ENCODE data around the gene ANKLE2. TPM values are rescaled to one million over a fixed set of nuclear protein-coding genes. Genes with fewer than 3 reads are reported as not detected.
A peak's percentile ranks its signal among the peaks of the same experiment; 100 is the strongest.

Gene ANKLE2
- total and polyA plus RNA-seq, 2 of the 13 experiments (the other 11 are each of a cell fraction or from before 2014, with no cell fraction given): 35.3 to 37.1 TPM

DNA sequence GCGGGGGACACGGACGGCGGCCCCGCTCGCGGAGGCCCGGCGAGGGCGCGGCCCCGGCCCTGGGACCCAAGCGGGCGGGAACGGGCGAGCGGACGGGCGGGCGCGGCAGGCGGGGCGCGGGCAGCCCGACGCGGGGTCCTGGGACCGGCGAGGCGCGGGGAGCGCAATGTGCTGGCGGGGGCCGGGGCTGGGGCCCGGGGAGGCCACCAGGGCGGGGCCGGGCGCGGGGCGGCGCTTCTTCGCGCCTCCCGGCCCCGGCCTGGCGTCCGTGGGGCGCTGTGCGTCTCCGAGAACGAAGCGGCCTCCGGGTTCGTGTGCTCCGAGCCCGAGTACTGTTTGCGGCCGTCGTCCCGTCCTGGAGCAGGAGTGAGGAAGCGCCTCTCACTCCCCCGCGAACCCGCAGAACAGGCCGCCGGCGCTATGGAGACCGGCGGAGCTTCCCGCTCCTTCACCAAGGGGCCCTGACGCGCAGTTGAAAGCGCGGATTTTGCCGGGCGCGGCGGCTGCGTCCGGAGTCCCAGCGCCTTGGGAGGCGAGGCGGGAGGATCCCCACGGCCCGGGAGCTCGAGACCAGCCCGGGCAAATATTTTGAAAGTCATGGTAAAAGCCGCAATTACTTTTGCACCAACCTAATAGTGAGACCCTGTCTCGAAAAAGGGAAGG, 420 bp upstream of the ANKLE2 start (continued):
- TF ChIP-seq, protein P1, sequence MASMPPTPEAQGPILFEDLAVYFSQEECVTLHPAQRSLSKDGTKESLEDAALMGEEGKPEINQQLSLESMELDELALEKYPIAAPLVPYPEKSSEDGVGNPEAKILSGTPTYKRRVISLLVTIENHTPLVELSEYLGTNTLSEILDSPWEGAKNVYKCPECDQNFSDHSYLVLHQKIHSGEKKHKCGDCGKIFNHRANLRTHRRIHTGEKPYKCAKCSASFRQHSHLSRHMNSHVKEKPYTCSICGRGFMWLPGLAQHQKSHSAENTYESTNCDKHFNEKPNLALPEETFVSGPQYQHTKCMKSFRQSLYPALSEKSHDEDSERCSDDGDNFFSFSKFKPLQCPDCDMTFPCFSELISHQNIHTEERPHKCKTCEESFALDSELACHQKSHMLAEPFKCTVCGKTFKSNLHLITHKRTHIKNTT (CRISPR knock-in tag; IDR thresholded peaks at IDR 0.05): no peak
- peak; percentile 78; the same call in 1 of the 2 replicates for TF ChIP-seq FOXC1 (CRISPR knock-in tag; IDR thresholded peaks at IDR 0.05; ENCODE audit: borderline replicate concordance)
- TF ChIP-seq SMYD3 (CRISPR knock-in tag; IDR thresholded peaks at IDR 0.05): no peak
- TF ChIP-seq, protein P2, sequence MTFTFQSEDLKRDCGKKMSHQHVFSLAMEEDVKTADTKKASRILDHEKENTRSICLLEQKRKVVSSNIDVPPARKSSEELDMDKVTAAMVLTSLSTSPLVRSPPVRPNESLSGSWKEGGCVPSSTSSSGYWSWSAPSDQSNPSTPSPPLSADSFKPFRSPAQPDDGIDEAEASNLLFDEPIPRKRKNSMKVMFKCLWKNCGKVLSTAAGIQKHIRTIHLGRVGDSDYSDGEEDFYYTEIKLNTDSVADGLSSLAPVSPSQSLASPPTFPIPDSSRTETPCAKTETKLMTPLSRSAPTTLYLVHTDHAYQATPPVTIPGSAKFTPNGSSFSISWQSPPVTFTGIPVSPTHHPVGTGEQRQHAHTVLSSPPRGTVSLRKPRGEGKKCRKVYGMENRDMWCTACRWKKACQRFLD (CRISPR knock-in tag; IDR thresholded peaks at IDR 0.05; ENCODE audit: borderline replicate concordance): no peak
- TF ChIP-seq, protein P3, sequence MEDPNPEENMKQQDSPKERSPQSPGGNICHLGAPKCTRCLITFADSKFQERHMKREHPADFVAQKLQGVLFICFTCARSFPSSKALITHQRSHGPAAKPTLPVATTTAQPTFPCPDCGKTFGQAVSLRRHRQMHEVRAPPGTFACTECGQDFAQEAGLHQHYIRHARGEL (CRISPR knock-in tag; IDR thresholded peaks at IDR 0.05): no peak
- TF ChIP-seq ZNF615 (CRISPR knock-in tag; IDR thresholded peaks at IDR 0.05; ENCODE audit: borderline replicate concordance): no peak
- TF ChIP-seq JUND (CRISPR knock-in tag; IDR thresholded peaks at IDR 0.05): peak; percentile 49; the same call in 1 of the 2 replicates
- TF ChIP-seq HDAC2 (CRISPR knock-in tag; IDR thresholded peaks at IDR 0.05): no peak
- no peak for TF ChIP-seq SMARCC2 (IDR thresholded peaks at IDR 0.05)
- TF ChIP-seq KLF15 (CRISPR knock-in tag; IDR thresholded peaks at IDR 0.05; ENCODE audit: borderline replicate concordance): 0 out of 2 replicates have a peak, but pooled peaks have one; percentile 47
- TF ChIP-seq ZNF350 (CRISPR knock-in tag; IDR thresholded peaks at IDR 0.05; ENCODE audit: borderline replicate concordance, low read depth): peak; percentile 83
- TF ChIP-seq ERF (CRISPR knock-in tag; IDR thresholded peaks at IDR 0.05): peak; percentile 72
- no peak for TF ChIP-seq ZNF713 (CRISPR knock-in tag; IDR thresholded peaks at IDR 0.05)
- 0 out of 2 replicates have a peak, but pooled peaks have one; percentile 27 for TF ChIP-seq THAP11 (CRISPR knock-in tag; IDR thresholded peaks at IDR 0.05)
- TF ChIP-seq, protein P4, sequence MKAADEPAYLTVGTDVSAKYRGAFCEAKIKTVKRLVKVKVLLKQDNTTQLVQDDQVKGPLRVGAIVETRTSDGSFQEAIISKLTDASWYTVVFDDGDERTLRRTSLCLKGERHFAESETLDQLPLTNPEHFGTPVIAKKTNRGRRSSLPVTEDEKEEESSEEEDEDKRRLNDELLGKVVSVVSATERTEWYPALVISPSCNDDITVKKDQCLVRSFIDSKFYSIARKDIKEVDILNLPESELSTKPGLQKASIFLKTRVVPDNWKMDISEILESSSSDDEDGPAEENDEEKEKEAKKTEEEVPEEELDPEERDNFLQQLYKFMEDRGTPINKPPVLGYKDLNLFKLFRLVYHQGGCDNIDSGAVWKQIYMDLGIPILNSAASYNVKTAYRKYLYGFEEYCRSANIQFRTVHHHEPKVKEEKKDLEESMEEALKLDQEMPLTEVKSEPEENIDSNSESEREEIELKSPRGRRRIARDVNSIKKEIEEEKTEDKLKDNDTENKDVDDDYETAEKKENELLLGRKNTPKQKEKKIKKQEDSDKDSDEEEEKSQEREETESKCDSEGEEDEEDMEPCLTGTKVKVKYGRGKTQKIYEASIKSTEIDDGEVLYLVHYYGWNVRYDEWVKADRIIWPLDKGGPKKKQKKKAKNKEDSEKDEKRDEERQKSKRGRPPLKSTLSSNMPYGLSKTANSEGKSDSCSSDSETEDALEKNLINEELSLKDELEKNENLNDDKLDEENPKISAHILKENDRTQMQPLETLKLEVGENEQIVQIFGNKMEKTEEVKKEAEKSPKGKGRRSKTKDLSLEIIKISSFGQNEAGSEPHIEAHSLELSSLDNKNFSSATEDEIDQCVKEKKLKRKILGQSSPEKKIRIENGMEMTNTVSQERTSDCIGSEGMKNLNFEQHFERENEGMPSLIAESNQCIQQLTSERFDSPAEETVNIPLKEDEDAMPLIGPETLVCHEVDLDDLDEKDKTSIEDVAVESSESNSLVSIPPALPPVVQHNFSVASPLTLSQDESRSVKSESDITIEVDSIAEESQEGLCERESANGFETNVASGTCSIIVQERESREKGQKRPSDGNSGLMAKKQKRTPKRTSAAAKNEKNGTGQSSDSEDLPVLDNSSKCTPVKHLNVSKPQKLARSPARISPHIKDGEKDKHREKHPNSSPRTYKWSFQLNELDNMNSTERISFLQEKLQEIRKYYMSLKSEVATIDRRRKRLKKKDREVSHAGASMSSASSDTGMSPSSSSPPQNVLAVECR (CRISPR knock-in tag; IDR thresholded peaks at IDR 0.05; ENCODE audit: borderline replicate concordance): peak; percentile 83
- TF ChIP-seq, protein P5, sequence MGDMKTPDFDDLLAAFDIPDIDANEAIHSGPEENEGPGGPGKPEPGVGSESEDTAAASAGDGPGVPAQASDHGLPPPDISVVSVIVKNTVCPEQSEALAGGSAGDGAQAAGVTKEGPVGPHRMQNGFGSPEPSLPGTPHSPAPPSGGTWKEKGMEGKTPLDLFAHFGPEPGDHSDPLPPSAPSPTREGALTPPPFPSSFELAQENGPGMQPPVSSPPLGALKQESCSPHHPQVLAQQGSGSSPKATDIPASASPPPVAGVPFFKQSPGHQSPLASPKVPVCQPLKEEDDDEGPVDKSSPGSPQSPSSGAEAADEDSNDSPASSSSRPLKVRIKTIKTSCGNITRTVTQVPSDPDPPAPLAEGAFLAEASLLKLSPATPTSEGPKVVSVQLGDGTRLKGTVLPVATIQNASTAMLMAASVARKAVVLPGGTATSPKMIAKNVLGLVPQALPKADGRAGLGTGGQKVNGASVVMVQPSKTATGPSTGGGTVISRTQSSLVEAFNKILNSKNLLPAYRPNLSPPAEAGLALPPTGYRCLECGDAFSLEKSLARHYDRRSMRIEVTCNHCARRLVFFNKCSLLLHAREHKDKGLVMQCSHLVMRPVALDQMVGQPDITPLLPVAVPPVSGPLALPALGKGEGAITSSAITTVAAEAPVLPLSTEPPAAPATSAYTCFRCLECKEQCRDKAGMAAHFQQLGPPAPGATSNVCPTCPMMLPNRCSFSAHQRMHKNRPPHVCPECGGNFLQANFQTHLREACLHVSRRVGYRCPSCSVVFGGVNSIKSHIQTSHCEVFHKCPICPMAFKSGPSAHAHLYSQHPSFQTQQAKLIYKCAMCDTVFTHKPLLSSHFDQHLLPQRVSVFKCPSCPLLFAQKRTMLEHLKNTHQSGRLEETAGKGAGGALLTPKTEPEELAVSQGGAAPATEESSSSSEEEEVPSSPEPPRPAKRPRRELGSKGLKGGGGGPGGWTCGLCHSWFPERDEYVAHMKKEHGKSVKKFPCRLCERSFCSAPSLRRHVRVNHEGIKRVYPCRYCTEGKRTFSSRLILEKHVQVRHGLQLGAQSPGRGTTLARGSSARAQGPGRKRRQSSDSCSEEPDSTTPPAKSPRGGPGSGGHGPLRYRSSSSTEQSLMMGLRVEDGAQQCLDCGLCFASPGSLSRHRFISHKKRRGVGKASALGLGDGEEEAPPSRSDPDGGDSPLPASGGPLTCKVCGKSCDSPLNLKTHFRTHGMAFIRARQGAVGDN (CRISPR knock-in tag; IDR thresholded peaks at IDR 0.05): peak; percentile 85
- TF ChIP-seq ZNF335 (CRISPR knock-in tag; IDR thresholded peaks at IDR 0.05): peak; percentile 98
- 0 out of 2 replicates have a peak, but pooled peaks have one; percentile 28 for TF ChIP-seq HOXA5 (CRISPR knock-in tag; IDR thresholded peaks at IDR 0.05)
